Measurements from ENCODE around the gene ICA1L.

The ICA1L gene

GRCh38 chr2:202782940-202783558 lies 88.5 kb downstream of the ICA1L start (continued):
- no peak for TF ChIP-seq HIC1 (tag by site-specific recombination; IDR thresholded peaks at IDR 0.05)
- TF ChIP-seq ZNF221 (tag by site-specific recombination; IDR thresholded peaks at IDR 0.05; ENCODE audit: borderline replicate concordance) = no peak
- no peak for TF ChIP-seq ZNF23 (tag by site-specific recombination; IDR thresholded peaks at IDR 0.05; ENCODE audit: borderline replicate concordance)
- no peak for TF ChIP-seq ZNF324 (tag by site-specific recombination; IDR thresholded peaks at IDR 0.05)
- TF ChIP-seq EGR2 (tag by site-specific recombination; IDR thresholded peaks at IDR 0.05; ENCODE audit: low read depth) = no peak
- TF ChIP-seq ZBTB7A (tag by site-specific recombination; IDR thresholded peaks at IDR 0.05; ENCODE audit: low read depth) = no peak
- TF ChIP-seq ZNF133 (tag by site-specific recombination; IDR thresholded peaks at IDR 0.05) = no peak

- H3K27ac ChIP-seq (ENCODE audit: extremely low read depth, low read depth, low read length) = no peak overlapping the region
- no peak overlapping the region for H3K4me3 ChIP-seq (ENCODE audit: low read depth, low read length)
- TF ChIP-seq ZNF785 (tag by site-specific recombination; IDR thresholded peaks at IDR 0.05) (no peak), ZNF776 (tag by site-specific recombination; IDR thresholded peaks at IDR 0.05; ENCODE audit: borderline replicate concordance) (no peak), ZNF571 (tag by site-specific recombination; IDR thresholded peaks at IDR 0.05) (no peak), ZNF596 (tag by site-specific recombination; IDR thresholded peaks at IDR 0.05) (no peak), ZNF747 (tag by site-specific recombination; IDR thresholded peaks at IDR 0.05) (no peak), PRDM1 (tag by site-specific recombination; IDR thresholded peaks at IDR 0.05) (no peak), ZBTB20 (tag by site-specific recombination; IDR thresholded peaks at IDR 0.05) (no peak), KLF10 (tag by site-specific recombination; IDR thresholded peaks at IDR 0.05) (no peak), ZNF19 (tag by site-specific recombination; IDR thresholded peaks at IDR 0.05; ENCODE audit: low read depth) (no peak), BCL11B (tag by site-specific recombination; IDR thresholded peaks at IDR 0.05; ENCODE audit: low read depth) (no peak), MYNN (tag by site-specific recombination; IDR thresholded peaks at IDR 0.05; ENCODE audit: borderline replicate concordance) (no peak), ZNF768 (tag by site-specific recombination; IDR thresholded peaks at IDR 0.05) (no peak), PRDM2 (tag by site-specific recombination; IDR thresholded peaks at IDR 0.05; ENCODE audit: borderline replicate concordance) (no peak), MEIS1 (CRISPR knock-in tag; IDR thresholded peaks at IDR 0.05; ENCODE audit: borderline replicate concordance) (no peak)
- TF ChIP-seq, protein P1, sequence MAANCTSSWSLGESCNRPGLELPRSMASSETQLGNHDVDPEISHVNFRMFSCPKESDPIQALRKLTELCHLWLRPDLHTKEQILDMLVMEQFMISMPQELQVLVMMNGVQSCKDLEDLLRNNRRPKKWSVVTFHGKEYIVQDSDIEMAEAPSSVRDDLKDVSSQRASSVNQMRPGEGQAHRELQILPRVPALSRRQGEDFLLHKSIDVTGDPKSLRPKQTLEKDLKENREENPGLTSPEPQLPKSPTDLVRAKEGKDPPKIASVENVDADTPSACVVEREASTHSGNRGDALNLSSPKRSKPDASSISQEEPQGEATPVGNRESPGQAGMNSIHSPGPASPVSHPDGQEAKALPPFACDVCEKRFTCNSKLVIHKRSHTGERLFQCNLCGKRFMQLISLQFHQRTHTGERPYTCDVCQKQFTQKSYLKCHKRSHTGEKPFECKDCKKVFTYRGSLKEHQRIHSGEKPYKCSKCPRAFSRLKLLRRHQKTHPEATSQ (tag by site-specific recombination; IDR thresholded peaks at IDR 0.05) = no peak
- TF ChIP-seq, protein P2, sequence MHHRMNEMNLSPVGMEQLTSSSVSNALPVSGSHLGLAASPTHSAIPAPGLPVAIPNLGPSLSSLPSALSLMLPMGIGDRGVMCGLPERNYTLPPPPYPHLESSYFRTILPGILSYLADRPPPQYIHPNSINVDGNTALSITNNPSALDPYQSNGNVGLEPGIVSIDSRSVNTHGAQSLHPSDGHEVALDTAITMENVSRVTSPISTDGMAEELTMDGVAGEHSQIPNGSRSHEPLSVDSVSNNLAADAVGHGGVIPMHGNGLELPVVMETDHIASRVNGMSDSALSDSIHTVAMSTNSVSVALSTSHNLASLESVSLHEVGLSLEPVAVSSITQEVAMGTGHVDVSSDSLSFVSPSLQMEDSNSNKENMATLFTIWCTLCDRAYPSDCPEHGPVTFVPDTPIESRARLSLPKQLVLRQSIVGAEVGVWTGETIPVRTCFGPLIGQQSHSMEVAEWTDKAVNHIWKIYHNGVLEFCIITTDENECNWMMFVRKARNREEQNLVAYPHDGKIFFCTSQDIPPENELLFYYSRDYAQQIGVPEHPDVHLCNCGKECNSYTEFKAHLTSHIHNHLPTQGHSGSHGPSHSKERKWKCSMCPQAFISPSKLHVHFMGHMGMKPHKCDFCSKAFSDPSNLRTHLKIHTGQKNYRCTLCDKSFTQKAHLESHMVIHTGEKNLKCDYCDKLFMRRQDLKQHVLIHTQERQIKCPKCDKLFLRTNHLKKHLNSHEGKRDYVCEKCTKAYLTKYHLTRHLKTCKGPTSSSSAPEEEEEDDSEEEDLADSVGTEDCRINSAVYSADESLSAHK (tag by site-specific recombination; IDR thresholded peaks at IDR 0.05) = no peak
- H3K36me3 ChIP-seq (ENCODE audit: control insufficient read depth in 2 of 2, insufficient read depth in 1 of 2, low read length in 2 of 2) = peaks cover 0 to 21% of the 10 kb centered on the region in 2 experiments; a peak in 2 of 3 replicates
- CTCF ChIA-PET = no interaction called here
- no peaks in the 10 kb centered on the region for H3K9me3 ChIP-seq (ENCODE audit: control insufficient read depth, insufficient read depth, low read depth, low read length)
- no peaks in the 10 kb centered on the region for H3K4me1 ChIP-seq (ENCODE audit: control insufficient read depth, insufficient read depth, low read length)
- POLR2A ChIA-PET = no interaction called here
Measured at GRCh38 chr2:202780514-202781021, 91.0 kb downstream of the ICA1L start.

Measured in HEK293 (cell line).